Measurements from ENCODE around the gene TMEM130.

GRCh38 chr7:98852826-98853225 is 17.0 kb downstream of the TMEM130 start:
- TF ChIP-seq CTCF (conservative IDR thresholded peaks at IDR 0.05 in 1 of 2, IDR thresholded peaks at IDR 0.05 in 1 of 2; ENCODE audit: extremely low read depth in 1 of 2, insufficient read depth in 1 of 2, low read depth in 1 of 2, low read length in 2 of 2) (no peak), EZH2 (IDR thresholded peaks at IDR 0.05; ENCODE audit: borderline replicate concordance, low read length) (no peak)

Measured in mammary epithelial cell (primary cell).